ENCODE results near the gene EDIL3.

EDIL3 gene

DNA sequence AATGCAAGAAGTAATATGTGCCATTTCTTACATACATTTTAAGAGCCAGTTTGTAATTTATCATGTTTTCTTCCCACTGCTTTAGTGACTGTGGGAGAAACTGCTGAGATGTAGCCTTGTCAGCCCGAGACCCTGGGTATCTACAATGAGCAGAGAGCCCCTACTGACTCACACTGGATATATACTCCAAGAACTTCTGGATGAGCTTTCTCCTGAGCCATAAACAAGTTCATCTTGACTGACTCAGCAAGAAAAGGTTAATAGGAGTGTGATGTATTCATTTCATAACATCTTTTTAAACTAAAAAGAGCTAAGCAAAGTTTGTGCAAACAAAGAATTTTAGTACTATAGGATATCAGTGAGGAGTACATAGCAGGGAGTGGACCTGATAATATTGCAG, 182.5 kb downstream of the EDIL3 start:
- TF ChIP-seq, protein P1, sequence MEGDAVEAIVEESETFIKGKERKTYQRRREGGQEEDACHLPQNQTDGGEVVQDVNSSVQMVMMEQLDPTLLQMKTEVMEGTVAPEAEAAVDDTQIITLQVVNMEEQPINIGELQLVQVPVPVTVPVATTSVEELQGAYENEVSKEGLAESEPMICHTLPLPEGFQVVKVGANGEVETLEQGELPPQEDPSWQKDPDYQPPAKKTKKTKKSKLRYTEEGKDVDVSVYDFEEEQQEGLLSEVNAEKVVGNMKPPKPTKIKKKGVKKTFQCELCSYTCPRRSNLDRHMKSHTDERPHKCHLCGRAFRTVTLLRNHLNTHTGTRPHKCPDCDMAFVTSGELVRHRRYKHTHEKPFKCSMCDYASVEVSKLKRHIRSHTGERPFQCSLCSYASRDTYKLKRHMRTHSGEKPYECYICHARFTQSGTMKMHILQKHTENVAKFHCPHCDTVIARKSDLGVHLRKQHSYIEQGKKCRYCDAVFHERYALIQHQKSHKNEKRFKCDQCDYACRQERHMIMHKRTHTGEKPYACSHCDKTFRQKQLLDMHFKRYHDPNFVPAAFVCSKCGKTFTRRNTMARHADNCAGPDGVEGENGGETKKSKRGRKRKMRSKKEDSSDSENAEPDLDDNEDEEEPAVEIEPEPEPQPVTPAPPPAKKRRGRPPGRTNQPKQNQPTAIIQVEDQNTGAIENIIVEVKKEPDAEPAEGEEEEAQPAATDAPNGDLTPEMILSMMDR (IDR thresholded peaks at IDR 0.05; ENCODE audit: insufficient read depth, low read depth, low read length, missing control alignments), result no peak

DNA sequence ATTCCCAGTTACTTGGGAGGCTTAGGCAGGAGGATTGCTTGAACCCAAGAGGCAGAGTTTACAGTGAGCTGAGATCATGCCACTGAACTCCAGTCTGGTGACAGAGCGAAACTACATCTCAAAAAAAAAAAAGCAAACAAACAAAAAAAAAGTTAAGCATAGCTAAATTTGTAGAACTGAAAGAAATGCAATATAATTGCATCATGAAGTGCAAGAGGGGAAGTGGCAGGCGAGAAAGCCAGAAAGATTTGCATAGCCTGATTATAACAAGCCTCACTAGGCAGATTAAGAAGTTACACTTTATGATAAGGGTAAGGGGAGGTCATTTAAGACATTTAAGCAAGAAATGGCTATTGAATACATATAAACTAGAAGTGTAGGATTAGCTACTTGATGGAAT, 187.1 kb downstream of the EDIL3 start:
- DNase-seq (ENCODE audit: low read depth), result no peak
- no peak overlapping the region for H3K4me3 ChIP-seq (ENCODE audit: low read length)
- TF ChIP-seq, protein P1 (IDR thresholded peaks at IDR 0.05; ENCODE audit: insufficient read depth, low read depth, low read length, missing control alignments), result no peak

More for the DNA sequence above, 182.5 kb downstream of the EDIL3 start:
- no peak overlapping the region for H3K4me3 ChIP-seq (ENCODE audit: low read length)
- no peak for DNase-seq (ENCODE audit: low read depth)

DNA sequence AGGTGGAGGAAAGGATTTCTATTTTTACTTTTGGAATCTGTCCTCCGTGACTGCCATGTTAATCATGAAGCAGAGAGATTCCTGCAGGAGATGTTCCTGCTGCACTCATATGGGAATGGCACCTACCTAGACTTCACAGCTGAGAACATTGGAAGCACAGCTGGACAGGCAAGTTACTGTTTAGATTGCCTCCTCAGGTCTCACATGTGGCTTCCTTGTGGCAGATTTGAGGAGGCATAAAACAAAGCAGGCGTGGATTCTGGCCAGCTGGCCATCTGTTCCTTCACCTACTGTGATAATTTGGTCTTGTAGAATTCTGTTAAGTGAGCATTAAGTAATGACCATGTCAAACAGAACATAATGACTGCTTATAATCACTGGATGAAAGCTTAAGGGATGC, 193.4 kb downstream of the EDIL3 start:
- no peak overlapping the region for H3K4me3 ChIP-seq (ENCODE audit: low read length)
- TF ChIP-seq, protein P1 (IDR thresholded peaks at IDR 0.05; ENCODE audit: insufficient read depth, low read depth, low read length, missing control alignments), result no peak
- DNase-seq (ENCODE audit: low read depth), result no peak

DNA sequence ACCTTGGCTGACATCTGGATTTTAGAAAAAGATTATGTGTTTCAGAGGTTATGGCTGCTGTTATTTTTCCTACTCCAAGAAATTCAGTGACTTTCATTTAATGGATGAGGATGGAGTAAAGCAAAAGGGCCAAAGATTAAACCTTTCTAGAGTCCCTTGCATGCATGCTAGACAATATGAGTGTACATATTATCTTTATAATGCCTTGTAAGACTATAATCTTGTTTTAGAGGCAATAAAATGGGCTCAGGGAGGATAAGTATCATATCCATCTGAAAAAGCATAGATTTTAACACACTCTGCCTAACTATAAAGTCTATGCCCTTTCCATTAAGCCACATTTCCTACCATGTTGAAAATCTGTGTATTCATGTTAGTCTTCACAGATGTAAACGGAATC, 199.8 kb downstream of the EDIL3 start:
- no peak for DNase-seq (ENCODE audit: low read depth)
- TF ChIP-seq, protein P1 (IDR thresholded peaks at IDR 0.05; ENCODE audit: insufficient read depth, low read depth, low read length, missing control alignments), result no peak
- no peak overlapping the region for H3K4me3 ChIP-seq (ENCODE audit: low read length)

DNA sequence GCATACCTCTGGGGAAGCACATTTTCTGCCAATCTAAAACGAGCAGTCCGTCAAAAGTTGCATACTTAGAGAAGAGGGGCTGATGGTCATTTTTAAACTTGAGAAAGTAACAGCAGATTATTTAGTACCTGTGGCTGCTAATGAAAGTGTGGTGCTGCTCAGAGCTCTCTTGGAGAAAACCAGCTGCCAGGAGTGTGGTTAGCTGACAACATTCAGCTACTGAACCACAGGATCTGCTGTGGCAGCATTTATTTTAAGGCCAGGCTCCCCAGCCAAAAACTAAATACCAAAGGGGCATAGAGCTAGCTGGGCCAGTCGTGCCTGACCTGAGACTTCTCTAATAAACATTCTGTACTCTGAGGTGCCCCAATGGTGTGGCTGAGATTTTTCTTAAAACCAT, 203.6 kb downstream of the EDIL3 start:
- DNase-seq (ENCODE audit: low read depth), result no peak
- TF ChIP-seq, protein P1 (IDR thresholded peaks at IDR 0.05; ENCODE audit: insufficient read depth, low read depth, low read length, missing control alignments), result no peak
- no peak overlapping the region for H3K4me3 ChIP-seq (ENCODE audit: low read length)

DNA sequence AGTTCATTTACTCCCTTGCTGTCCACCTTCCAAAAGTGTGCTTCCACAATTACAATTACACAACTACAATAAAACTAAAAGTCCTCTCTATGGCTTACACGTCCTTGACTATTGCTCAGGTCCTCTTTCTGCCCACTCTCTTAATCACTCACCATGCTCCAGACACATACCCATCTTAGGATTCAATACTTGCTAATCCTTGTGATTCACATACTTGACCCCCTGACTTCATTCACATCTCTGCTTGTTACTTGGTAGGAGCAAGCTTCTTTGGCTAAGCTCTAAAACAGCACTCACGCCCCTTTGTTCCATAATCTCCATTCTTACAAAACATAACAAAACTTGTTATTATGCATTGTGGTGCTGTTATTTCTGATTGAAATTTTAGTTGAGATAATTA, 215.8 kb downstream of the EDIL3 start:
- no peak for DNase-seq (ENCODE audit: low read depth)
- TF ChIP-seq, protein P1 (IDR thresholded peaks at IDR 0.05; ENCODE audit: insufficient read depth, low read depth, low read length, missing control alignments), result no peak

DNA sequence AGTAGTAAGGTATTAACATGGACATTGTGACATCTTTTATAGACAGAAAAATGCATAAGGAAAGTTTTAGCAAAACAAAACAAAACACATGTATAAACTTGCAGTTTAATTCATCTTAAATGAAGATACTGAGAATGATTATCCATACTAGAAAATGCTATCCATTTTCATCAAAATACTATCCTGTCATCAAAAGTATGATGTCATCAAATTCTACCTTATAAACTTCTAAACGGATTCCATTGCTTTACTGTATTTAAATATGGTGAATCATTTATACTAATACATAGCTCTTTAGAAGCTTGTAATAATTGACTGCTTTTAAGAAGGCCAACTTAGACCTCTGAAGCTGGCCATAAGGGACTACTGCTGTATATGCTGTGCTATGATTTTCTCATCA, 221.0 kb downstream of the EDIL3 start:
- DNase-seq (ENCODE audit: low read depth), result no peak
- TF ChIP-seq, protein P1 (IDR thresholded peaks at IDR 0.05; ENCODE audit: insufficient read depth, low read depth, low read length, missing control alignments), result no peak
- H3K4me3 ChIP-seq (ENCODE audit: low read length), result no peak overlapping the region

More for the DNA sequence above, 215.8 kb downstream of the EDIL3 start:
- no peak overlapping the region for H3K4me3 ChIP-seq (ENCODE audit: low read length)
